Endometrium (tissue), 2 donors: ENCODE data around the gene TMEM238.
"Not testable (repeated sequence)": the region's sequence is repeated elsewhere in the genome, so short reads cannot be mapped to it uniquely, and the experiment has no call there.

Experiments
- FAIRE-seq: peaks from 2 replicates; lab custom pipeline; 2012; peaks lifted over from hg19 to GRCh38; lab: Jason Lieb, UNC
- donor health status: control.
- donor health status: control.

TMEM238 gene

GRCh38 chr19:55401390-55401789 lies 17.3 kb upstream of the TMEM238 start:
- not testable (repeated sequence) for FAIRE-seq

DNA sequence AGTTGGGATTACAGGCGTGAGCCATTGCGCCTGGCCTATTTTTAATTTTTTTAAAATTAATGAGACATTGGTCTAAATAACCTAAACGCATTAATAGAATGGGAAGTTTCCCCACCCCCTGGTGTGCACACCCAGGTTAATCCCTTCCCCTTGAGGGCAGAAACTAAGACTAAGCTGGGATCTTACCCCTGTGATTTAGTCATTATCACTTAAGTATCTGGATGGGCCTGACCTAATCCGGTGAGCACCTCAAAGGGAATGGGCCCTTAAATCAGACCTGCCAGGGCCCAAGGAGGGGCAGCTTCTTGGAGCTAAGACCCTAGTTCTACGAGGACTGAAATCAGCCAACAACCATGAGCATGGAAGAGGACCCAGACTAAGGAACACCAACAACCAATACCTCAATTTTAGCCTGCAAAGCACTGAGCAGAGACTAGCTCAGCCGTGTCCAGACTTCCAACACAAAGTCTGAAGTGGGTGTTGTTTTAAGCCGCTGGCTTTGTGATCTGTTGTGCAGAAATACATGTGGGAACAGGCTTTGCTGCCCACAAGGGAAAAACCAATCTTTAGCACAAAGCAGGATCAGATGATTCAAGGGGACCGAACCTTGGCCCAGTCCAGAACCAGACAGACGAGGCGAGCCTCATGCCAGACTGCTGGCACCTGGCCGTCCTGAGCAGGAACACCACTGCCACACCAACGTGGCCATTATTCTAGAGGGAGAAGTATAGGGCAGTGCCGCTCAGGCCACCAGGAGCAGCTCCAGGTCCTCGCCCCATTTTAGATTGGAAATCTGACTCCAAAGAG lies 16.4 kb upstream of the TMEM238 start:
- no peak for FAIRE-seq

DNA sequence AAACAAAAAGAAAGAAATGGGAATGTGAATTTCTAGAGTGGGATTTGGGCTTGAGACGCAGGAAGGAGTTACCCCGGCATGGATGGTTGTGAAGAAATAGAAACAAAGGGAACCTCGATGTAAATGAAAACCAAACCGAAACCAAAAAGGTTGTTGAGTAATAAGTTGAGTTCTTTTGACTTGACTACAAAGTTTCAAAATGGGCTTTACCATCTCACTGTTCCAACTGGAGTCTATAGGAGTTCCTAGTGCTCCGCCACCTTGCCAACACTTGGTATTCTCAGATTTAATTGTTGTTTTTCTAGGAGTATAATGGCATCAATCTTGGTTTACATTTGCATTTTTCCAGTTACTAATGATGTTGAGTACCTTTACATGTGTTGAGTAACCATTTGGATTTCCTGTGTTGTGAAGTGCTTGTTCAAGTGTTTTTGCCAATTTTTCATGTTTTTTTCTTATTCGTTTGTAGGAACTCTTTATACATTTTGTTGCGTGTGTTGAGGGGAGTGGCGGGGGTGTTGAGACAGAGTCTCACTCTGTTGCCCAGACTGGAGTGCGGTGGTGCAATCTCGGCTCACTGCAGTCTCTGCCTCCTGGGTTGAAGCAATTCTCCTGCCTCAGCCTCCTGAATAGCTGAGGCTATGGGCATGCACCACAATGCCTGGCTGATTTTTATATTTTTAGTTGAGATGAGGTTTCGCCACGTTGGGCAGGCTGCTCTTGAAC lies 14.3 kb upstream of the TMEM238 start:
- no peak for FAIRE-seq

- no peak for FAIRE-seq
Measured at GRCh38 chr19:55392820-55393761, 9.0 kb upstream of the TMEM238 start.

GRCh38 chr19:55391702-55392615 lies 7.9 kb upstream of the TMEM238 start:
- no peak for FAIRE-seq

- no peak for FAIRE-seq
Measured at GRCh38 chr19:55391191-55391670, 7.1 kb upstream of the TMEM238 start.

- FAIRE-seq, result no peak
Measured at GRCh38 chr19:55390461-55390880, 6.4 kb upstream of the TMEM238 start.

DNA sequence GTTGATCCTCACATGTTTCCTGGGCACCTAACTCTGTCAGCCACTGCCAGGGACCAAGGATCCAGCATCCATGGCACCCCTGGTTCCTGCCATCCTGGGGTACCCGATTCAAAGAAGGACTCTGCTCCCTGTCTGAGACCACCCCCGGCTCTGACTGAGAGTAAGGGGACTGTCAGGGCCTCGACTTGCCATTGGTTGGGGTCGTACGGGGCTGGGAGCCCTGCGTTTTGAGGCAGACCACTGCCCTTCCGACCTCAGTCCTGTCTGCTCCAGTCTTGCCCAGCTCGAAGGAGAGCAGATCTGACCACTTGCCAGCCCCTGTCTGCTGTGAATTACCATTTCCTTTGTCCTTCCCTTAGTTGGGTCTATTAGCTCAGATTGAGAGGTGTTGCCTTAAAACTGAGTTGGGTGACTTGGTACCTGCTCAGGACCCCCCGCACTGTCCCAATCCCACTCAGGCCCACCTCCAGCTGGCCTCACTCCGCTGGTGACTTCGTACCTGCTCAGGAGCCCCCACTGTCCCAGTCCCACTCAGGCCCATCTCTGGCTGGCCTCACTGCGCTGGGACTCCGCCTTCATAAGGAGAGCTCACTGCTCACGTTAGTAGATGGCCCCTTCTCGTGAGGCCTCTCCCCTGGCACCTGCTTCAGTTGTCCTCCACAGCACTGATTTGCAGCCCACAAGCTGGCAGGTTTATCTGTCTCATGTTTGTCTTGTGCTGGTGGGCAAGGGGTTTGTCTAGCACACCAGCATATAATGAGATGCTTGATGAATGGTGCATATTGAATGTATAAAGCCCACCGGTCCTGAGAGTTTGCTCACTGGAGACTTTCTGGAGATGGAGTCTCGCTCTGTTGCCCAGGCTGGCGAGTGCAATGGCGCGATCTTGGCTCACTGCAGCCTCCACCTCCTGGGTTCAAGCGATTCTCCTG lies 5.6 kb upstream of the TMEM238 start:
- no peak for FAIRE-seq

DNA sequence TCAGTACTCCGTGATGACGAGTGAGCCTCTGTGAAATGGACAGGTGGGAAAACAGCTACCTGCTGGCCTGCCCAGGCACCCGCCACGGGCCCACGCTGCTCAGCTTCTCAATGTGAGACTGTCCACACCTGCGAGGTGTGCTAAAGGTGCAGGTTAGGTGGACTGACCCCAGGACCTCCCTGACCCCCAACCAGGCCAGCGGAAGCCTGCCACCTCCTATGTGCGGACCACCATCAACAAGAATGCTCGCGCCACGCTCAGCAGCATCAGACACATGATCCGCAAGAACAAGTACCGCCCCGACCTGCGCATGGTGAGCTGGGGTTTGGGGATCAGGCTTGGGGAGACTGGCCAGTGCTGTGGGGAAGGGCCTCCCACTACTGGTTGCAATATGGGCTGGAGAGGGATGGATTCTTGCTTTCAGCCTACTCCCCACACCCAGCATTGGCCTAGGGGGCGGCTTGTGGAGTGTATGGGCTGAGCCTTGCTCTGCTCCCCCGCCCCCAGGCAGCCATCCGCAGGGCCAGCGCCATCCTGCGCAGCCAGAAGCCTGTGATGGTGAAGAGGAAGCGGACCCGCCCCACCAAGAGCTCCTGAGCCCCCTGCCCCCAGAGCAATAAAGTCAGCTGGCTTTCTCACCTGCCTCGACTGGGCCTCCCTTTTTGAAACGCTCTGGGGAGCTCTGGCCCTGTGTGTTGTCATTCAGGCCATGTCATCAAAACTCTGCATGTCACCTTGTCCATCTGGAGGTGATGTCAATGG lies 3.8 kb upstream of the TMEM238 start:
- no peak for FAIRE-seq

DNA sequence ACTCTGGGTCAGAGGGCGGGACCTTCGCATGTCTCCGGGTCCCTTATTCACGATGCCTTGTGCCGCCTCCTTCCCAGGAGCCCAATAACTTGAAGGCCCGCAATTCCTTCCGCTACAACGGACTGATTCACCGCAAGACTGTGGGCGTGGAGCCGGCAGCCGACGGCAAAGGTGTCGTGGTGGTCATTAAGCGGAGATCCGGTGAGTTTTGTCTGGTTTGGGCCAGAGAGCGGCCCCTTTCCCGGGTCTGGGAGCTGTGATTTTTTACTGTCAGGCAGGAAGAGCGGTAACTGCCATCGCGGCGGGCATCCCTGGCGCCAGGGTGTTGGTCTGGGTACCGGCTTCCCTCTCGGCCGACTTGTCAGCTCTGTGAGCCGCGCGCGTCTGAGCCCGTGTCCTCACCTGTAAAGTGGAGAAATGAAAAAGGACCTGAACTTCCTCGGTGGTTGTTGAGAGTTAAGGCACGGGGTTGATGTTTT lies 2.4 kb upstream of the TMEM238 start:
- FAIRE-seq, result no peak

- FAIRE-seq, result peak; percentile 92
Measured at GRCh38 chr19:55385724-55386492, 1.8 kb upstream of the TMEM238 start, which contains the start of gene RPL28. Gene RPL28 (plus strand): TSS chr19:55385932. CDS start chr19:55386358, 426 bp downstream.

DNA sequence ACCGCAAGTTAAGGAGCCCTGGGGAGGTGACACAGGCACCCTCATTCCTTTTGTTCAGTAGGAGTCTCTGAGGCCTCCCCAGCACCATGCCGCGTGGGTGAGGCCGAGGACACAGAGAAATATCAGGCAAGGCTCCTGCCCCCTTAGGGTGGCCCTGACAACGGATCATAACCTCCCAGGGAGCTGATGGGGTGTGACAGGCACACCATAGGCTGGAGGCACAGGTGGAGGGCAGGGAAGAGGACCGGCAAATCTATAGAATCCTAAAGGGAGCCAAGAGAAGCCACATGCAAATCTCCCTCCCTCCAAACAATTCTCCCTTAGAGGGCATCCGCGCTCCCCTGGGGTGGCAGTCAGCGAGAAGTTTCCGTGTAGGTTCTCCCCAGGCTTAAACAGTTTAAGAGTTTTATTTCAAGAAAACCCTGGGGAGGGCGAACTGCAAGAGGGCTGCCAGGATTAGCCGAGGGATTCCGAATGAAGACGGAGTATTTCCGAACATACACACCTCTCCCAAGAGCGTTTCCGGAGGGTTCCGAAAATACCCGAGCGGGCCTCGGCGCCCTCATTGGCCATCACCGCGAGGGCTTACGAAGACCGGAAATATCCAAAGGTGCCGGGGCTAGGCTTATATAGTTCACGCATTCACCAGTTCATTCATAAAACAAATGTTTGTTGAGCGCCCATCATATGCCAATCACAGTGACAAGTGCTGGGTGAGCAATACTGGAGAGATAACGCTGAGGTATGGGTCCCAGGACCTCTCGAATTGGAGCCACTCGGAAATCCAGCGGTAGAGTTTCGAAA lies 1.0 kb upstream of the TMEM238 start:
- FAIRE-seq, result no peak

- FAIRE-seq, result no peak
Measured at GRCh38 chr19:55383279-55384130, 587 bp downstream of the TMEM238 start.

DNA sequence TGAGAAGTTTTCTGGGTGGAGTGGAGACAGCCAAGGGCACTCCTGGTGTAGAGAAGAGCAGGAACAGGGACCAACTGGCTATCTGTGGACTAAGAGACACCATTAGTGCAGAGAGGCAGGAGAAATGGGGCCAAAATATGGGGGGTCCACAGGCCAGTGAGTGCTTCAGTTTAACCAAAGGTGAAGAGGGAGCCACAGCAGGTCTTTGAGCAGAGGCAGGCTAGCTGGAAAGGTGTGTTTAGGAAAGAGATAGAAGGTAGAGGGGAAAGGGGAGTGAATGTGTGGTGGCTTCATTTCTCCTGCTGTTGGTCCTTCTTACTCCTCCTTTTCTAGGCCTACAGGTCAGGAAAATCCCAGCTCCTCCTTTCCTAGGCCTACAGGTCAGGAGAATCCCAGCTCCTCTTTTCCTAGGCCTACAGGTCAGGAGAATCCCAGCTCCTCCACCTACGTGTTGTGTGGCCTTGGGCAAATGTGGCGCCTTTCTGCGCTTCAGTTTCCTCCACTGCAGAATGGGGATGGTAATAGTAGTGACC lies 1.5 kb downstream of the TMEM238 start:
- FAIRE-seq, result no peak

DNA sequence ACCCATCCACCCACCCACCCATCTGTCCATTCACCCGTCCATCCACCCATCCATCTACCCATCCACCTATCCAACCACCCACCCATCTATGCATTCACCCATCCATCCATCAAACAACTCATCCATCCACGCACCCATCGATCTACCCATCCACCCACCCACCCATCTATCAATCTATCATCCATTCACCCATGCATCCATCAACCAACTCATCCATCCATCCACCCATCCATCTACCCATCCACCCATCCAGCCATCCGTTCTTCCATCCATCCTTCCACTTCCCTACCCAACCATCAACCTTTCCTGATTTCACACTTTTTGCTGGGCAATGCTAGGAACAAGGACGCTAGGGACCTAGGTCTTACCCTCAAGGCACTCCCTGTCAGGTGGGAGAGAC lies 2.1 kb downstream of the TMEM238 start:
- no peak for FAIRE-seq

DNA sequence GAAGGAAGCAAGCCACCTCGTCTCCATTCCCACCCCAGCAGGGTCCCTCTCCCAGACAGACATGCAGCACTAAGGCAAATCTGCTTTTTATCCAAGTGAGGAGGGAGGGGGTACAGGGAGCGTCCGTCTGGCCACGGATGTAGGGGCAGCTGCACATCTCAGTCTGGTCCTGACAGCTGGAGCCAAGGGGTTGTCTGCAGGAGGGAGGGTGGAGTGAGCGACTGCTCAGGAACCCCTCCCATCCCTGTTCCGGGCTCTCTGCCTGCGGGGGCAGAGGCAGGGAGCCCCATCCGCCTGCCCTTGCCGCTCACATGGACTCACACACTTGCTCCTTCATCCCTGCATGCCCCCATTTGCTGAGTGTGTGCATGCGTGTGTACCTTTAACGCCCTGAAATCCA lies 4.9 kb downstream of the TMEM238 start:
- FAIRE-seq, result no peak
